MM.1S (cell line): ENCODE results near the gene LZTS3.

ENCODE experiments used
- CTCF ChIP-seq: fragments of 300-600 bp; sonication (generic); IDR thresholded peaks from 2 replicates; pipeline ENCODE4 v1.5.1; 2016; ENCODE audit warnings: antibody characterized with exemption, low read length, mixed read lengths
- EZH2phosphoT487 ChIP-seq: fragments of 300-600 bp; sonication (generic); IDR thresholded peaks from 2 replicates; pipeline ENCODE4 v1.6.1; 2018; ENCODE audit warnings: antibody characterized with exemption, low read length

- no peak for TF ChIP-seq CTCF
- no peak for TF ChIP-seq EZH2phosphoT487
Measured at GRCh38 chr20:3167738-3168078, 5.6 kb downstream of the LZTS3 start.
